HG03571 (cell line): ENCODE measurements around the gene CYP2J2.
"Not testable (repeated sequence)": the region's sequence is repeated elsewhere in the genome, so short reads cannot be mapped to it uniquely, and the experiment has no call there.

Experiments used
- ATAC-seq: cut with Tn5 transposase; IDR thresholded peaks from one replicate; pipeline ENCODE4 v1.9.1; 2021; ENCODE audit not compliant: unreplicated experiment

Gene CYP2J2

DNA sequence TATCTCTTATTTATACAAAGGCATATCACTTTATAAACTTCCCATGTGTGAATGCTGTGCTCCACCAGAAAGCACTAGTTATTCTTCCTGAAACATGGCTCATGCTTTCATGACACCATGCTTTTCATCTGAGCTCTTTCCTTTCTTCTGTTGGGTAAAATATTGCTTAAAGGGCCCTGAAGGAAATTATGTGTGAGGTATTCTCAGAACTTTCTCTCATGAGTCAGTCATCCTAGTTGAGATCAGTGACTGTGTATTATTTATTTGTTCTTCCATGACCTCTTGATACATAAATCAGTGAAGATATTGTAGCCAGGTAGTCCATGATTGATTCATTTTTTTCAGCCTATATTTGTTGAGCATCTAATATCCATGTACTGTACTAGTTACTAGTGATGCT lies 54.8 kb downstream of the CYP2J2 start:
- no peak for ATAC-seq

- no peak for ATAC-seq
Measured at GRCh38 chr1:59866462-59866861, 60.1 kb downstream of the CYP2J2 start.

DNA sequence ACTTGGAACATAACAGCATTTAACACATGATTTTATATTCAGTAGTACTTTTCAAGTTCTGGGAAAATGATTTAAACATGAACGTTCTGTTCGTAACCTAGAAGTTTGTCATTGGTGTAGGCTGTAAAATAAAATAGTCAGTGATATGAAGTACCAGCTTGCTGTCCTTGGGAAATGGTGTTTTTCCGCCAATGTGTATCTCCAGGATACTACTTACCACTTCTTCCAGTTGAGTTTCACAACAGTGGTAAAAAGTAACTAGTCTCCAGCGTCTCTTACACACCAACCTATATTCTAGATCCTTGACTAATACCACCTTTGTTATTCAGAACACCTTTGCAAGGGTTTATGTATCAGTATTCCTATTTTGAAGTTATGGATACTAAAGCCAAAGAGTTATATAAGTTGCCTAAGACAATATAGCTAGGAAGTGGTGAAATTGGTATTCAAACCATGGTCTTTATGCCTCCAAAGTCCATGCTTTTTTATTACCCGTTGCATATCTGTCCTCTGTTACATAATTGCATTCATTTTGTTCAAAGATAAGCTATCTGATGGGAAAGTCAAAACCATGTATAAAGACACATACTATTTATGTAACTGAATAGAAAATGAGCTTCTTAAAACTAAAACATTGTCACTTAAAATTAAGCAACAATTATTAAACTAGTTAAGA lies 68.8 kb downstream of the CYP2J2 start:
- ATAC-seq: no peak

GRCh38 chr1:59856725-59857338 lies 69.7 kb downstream of the CYP2J2 start:
- no peak for ATAC-seq

DNA sequence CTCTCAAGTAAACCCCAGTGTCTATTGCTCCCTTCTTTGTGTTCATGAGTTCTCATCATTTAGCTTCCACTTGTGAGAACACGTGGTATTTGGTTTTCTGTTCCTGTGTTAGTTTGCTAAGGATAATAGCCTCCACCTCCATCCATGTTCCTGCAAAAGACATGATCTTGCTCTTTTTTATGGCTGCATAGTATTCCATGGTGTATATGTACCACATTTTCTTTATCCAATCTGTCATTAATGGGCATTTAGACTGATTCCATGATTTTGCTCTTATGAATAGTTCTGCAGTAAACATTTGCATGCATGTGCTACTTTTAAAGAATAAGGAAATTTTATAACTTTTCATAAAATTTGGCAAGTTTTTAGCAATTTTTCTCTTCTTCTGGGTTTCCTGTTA lies 71.3 kb downstream of the CYP2J2 start:
- not testable (repeated sequence) for ATAC-seq

DNA sequence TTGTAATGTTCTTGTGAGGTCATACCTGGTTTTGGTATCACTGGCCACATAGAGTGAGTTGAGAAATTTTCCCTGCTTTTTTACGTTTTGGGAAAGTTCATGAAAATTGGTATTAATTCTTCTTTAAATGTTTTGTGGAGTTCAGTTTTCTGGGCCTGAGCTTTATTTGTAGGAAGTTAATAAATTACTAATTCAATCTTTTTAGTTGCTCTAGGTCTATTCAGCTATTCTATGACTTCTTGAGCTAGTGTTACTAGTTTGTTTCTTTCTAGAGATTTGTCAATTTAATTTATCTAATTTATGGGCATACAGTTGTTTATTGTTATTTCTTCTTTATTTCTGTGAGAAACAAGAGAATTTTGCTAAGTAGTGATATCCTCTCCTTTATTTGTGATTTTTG lies 74.5 kb downstream of the CYP2J2 start:
- ATAC-seq: no peak

DNA sequence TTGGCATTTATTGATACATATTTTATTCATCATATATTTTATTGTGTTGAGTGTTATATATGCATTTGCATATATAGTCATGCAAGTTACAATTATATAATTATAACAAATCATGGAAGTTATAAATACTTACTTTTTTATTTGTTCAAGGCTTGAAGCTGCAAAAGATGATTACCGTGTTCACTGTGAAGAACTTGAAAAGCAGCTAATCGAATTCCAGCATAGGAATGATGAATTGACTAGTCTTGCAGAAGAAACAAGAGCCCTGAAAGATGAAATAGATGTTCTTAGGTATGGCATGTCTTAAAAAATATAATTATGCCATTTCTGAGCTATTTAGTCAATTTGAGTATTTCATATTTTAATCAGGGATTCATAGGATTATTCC lies 79.7 kb downstream of the CYP2J2 start:
- no peak for ATAC-seq

GRCh38 chr1:59846209-59846894 lies 80.2 kb downstream of the CYP2J2 start:
- ATAC-seq: no peak

- no peak for ATAC-seq
Measured at GRCh38 chr1:59845091-59845490, 81.5 kb downstream of the CYP2J2 start.
